NCI-H2196 treated with DMSO at 0.1 percent for 48 hours (cell line): ENCODE measurements around the gene PSME2.

ENCODE experiments used
- DNase-seq: peaks from one replicate; lab custom pipeline; 2025; ENCODE audit not compliant: unreplicated experiment; lab: John Stamatoyannopoulos, UW

PSME2 gene

GRCh38 chr14:24095271-24096068 lies 50.9 kb downstream of the PSME2 start:
- DNase-seq, result peak; percentile 40

- no peak for DNase-seq
Measured at GRCh38 chr14:24094841-24095270, 51.6 kb downstream of the PSME2 start.

- DNase-seq, result peak; percentile 96
Measured at GRCh38 chr14:24093901-24094840, 52.2 kb downstream of the PSME2 start, which contains the start of gene PCK2. Gene PCK2, plus strand, starts transcription at chr14:24094311. Its CDS starts 95 bp downstream, at chr14:24094406.
